Neuronal stem cell (in vitro differentiated cells): ENCODE measurements around the gene WDR20.

Source experiments
- DNase-seq: peaks from one replicate; pipeline ENCODE4 v3.0.0-alpha.2; 2013; ENCODE audit warnings: low spot score
- H2AFZ ChIP-seq: one replicate; pipeline ENCODE4 v1.6.1; 2013; ENCODE audit warnings: mild to moderate bottlenecking, low read length, inconsistent platforms
- H2AK5ac ChIP-seq: 2 replicates; pipeline ENCODE4 v1.6.1; 2013; ENCODE audit warnings: low read depth, mild to moderate bottlenecking, inconsistent platforms, low read length, moderate library complexity, mixed read lengths
- H2BK120ac ChIP-seq: 2 replicates; pipeline ENCODE4 v1.6.1; 2013; ENCODE audit warnings: low read depth, mild to moderate bottlenecking, inconsistent platforms, low read length, moderate library complexity, mixed read lengths
- H2BK12ac ChIP-seq: one replicate; pipeline ENCODE4 v1.6.1; 2013; ENCODE audit warnings: low read length, inconsistent platforms
- H2BK15ac ChIP-seq: 2 replicates; pipeline ENCODE4 v1.6.1; 2013; ENCODE audit warnings: mild to moderate bottlenecking, low read length, inconsistent platforms, mixed read lengths
- H2BK5ac ChIP-seq: one replicate; pipeline ENCODE4 v1.6.1; 2013; ENCODE audit warnings: inconsistent platforms, mild to moderate bottlenecking, low read length, moderate library complexity
- H3K14ac ChIP-seq: one replicate; pipeline ENCODE4 v1.6.1; 2013; ENCODE audit warnings: low read length, inconsistent platforms
- H3K18ac ChIP-seq: 2 replicates; pipeline ENCODE4 v1.6.1; 2013; ENCODE audit warnings: low read length, inconsistent platforms
- H3K23ac ChIP-seq: 2 replicates; pipeline ENCODE4 v1.6.1; 2013; ENCODE audit warnings: low read depth, mild to moderate bottlenecking, mixed read lengths, low read length, inconsistent platforms; ENCODE audit not compliant: poor library complexity
- H3K27ac ChIP-seq: replicated peaks from 3 replicates; pipeline ENCODE4 v1.5.1; 2013; ENCODE audit warnings: low read length, inconsistent platforms
- H3K27me3 ChIP-seq, 3 experiments: 2 replicates each; pipeline ENCODE4 v1.6.1; 2013; ENCODE audit warnings: low read length in 3 of 3, mild to moderate bottlenecking in 2 of 3, inconsistent platforms in 1 of 3, low read depth in 1 of 3, mixed read lengths in 1 of 3, moderate library complexity in 1 of 3; ENCODE audit not compliant: control insufficient read depth in 3 of 3, insufficient read depth in 3 of 3
- H3K36me3 ChIP-seq, 2 donors: replicated peaks in 1 of 2; 2 replicates each; pipeline ENCODE4 v1.6.1; 2013; ENCODE audit warnings: low read length in 2 of 2; ENCODE audit not compliant: control insufficient read depth in 2 of 2, insufficient read depth in 2 of 2
- H3K4ac ChIP-seq: 2 replicates; pipeline ENCODE4 v1.6.1; 2013; ENCODE audit warnings: inconsistent platforms, mild to moderate bottlenecking, low read length, moderate library complexity
- H3K4me1 ChIP-seq, 2 donors: 1 replicate in 1 of 2; 2 replicates in 1 of 2; pipeline ENCODE4 v1.6.1; 2013; ENCODE audit warnings: low read length in 2 of 2, low read depth in 1 of 2; ENCODE audit not compliant: control insufficient read depth in 2 of 2, insufficient read depth in 1 of 2
- H3K4me2 ChIP-seq: one replicate; pipeline ENCODE4 v1.6.1; 2013; ENCODE audit warnings: mild to moderate bottlenecking, low read length, inconsistent platforms; ENCODE audit not compliant: insufficient read depth, poor library complexity, severe bottlenecking
- H3K4me3 ChIP-seq, 2 donors: 2 replicates each; pipeline ENCODE4 v1.5.1; 2013; ENCODE audit warnings: low read length in 2 of 2, mild to moderate bottlenecking in 2 of 2, inconsistent platforms in 1 of 2, moderate library complexity in 1 of 2
- H3K79me1 ChIP-seq: one replicate; pipeline ENCODE4 v1.6.1; 2013; ENCODE audit warnings: low read depth, mild to moderate bottlenecking, inconsistent platforms, low read length, moderate library complexity
- H3K9ac ChIP-seq: one replicate; pipeline ENCODE4 v1.6.1; 2013; ENCODE audit warnings: mild to moderate bottlenecking, low read depth, low read length, inconsistent platforms; ENCODE audit not compliant: poor library complexity
- H3K9me3 ChIP-seq, 2 donors: replicated peaks in 1 of 2; 2 replicates each; pipeline versions ENCODE3 to v1.6.1; 2013; ENCODE audit warnings: low read length in 2 of 2, mild to moderate bottlenecking in 2 of 2, inconsistent platforms in 1 of 2, low read depth in 1 of 2, mixed read lengths in 1 of 2, moderate library complexity in 1 of 2; ENCODE audit not compliant: control insufficient read depth in 2 of 2, insufficient read depth in 1 of 2
- H4K8ac ChIP-seq: one replicate; pipeline ENCODE4 v1.6.1; 2013; ENCODE audit warnings: low read depth, mild to moderate bottlenecking, inconsistent platforms, low read length, moderate library complexity
- H4K91ac ChIP-seq: one replicate; pipeline ENCODE4 v1.6.1; 2013; ENCODE audit warnings: low read length, low read depth, mild to moderate bottlenecking, inconsistent platforms; ENCODE audit not compliant: poor library complexity
- WGBS, 2 donors: extraction: QIAGEN DNeasy Blood & Tissue Kit; methylation state at CpG; one replicate each; pipeline ENCODE4 v1.1.7; 2013; ENCODE audit warnings: missing lambda C conversion rate in 2 of 2, mixed read lengths in 1 of 2; ENCODE audit not compliant: insufficient read length in 2 of 2, insufficient replicate concordance in 1 of 2; ENCODE audit errors: extremely low coverage in 2 of 2; 5-methylcytosine and 5-hydroxymethylcytosine counted together

Gene WDR20

GRCh38 chr14:102235275-102235897, 95.7 kb downstream of the WDR20 start:
- Histone ChIP-seq H3K14ac (no peak overlapping the region), H3K18ac (no peak overlapping the region), H3K79me1 (no peaks in the 10 kb centered on the region), H3K4me2 (no peak overlapping the region), H4K8ac (no peak overlapping the region), H3K9ac (no peak overlapping the region), H3K27me3 (no peaks in the 10 kb centered on the region), H2BK15ac (no peak overlapping the region), H2BK120ac (no peak overlapping the region), H2BK5ac (no peak overlapping the region), H2AFZ (peak overlapping the region; percentile 58), H3K4ac (no peak overlapping the region), H3K9me3 (no peaks in the 10 kb centered on the region), H3K4me3 (no peak overlapping the region), H3K27ac (no peak overlapping the region), H2BK12ac (no peak overlapping the region), H2AK5ac (no peak overlapping the region), H3K23ac (no peak overlapping the region), H4K91ac (no peak overlapping the region), H3K4me1 (peaks cover 3% of the 10 kb centered on the region in 2 donors), H3K36me3 (peaks cover 0 to 4% of the 10 kb centered on the region in 2 donors)
- peak; percentile 65 for DNase-seq
- no CpG with 5 or more reads among the region's 19 CpGs for WGBS, 2 donors

- Histone ChIP-seq H3K9me3 (no peaks in the 10 kb centered on the region), H3K79me1 (no peaks in the 10 kb centered on the region), H3K4me2 (no peak overlapping the region), H4K8ac (no peak overlapping the region), H3K23ac (no peak overlapping the region), H3K36me3 (peaks cover 0 to 2% of the 10 kb centered on the region in 2 donors), H2AK5ac (peak overlapping the region; percentile 71), H3K14ac (no peak overlapping the region), H3K4me1 (peaks cover 3% of the 10 kb centered on the region in 2 donors), H2AFZ (no peak overlapping the region), H4K91ac (no peak overlapping the region), H2BK120ac (no peak overlapping the region), H3K18ac (no peak overlapping the region), H3K9ac (no peak overlapping the region), H2BK5ac (no peak overlapping the region), H3K27ac (no peak overlapping the region), H2BK12ac (no peak overlapping the region), H2BK15ac (peak overlapping the region; percentile 82), H3K4ac (no peak overlapping the region), H3K27me3 (no peaks in the 10 kb centered on the region), H3K4me3 (no peak overlapping the region)
- no CpG with 5 or more reads among the region's 12 CpGs for WGBS, 2 donors
- DNase-seq = no peak
Observed at GRCh38 chr14:102236026-102236425, 96.3 kb downstream of the WDR20 start.

DNA sequence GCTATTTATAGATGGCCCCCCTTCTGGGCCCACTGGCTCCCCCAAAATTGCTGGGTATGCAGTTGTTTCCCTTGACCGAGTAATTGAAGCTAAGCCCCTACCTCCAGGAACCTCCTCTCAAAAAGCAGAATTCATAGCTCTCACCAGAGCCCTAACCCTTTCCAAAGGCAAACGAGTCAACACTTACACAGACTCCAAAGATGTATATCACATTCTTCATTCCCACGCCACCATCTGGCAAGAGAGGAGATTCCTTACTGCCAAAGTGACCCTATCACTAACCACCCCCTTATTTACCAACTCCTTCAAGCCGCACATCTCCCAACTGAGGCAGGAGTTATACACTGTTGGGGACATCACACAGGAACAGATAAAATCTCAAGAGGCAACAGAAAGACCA, 98.4 kb downstream of the WDR20 start:
- Histone ChIP-seq H3K79me1 (no peaks in the 10 kb centered on the region), H4K91ac (no peak overlapping the region), H3K27ac (no peak overlapping the region), H3K14ac (no peak overlapping the region), H3K27me3 (no peaks in the 10 kb centered on the region), H2BK12ac (no peak overlapping the region), H3K4me2 (no peak overlapping the region), H3K9ac (no peak overlapping the region), H3K23ac (no peak overlapping the region), H2BK120ac (no peak overlapping the region), H2AFZ (no peak overlapping the region), H3K18ac (no peak overlapping the region), H3K4me1 (peaks cover 0 to 3% of the 10 kb centered on the region in 2 donors), H2BK5ac (no peak overlapping the region), H4K8ac (no peak overlapping the region), H3K4ac (no peak overlapping the region), H3K36me3 (no peaks in the 10 kb centered on the region), H3K4me3 (no peak overlapping the region), H2AK5ac (no peak overlapping the region), H3K9me3 (no peaks in the 10 kb centered on the region), H2BK15ac (no peak overlapping the region)
- no CpG with 5 or more reads among the region's 4 CpGs for WGBS, 2 donors
- no peak for DNase-seq

DNA sequence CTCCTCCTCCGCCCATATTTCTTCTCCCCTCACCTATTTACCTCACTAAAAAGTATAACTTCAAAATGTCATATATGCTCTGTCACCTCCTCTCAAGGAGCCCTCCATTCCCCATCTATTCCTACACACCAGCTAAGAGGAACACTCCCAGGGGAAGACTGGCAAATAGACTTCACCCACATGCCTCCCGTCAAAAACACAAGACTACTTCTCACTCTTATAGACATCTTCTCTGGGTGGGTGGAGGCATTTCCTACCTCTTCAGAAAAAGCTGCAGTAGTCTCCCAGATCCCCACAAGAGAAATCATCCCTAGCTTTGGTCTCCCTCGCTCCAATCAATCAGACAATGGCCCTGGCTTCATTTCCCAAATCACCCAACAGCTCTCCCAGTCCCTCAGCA, 99.1 kb downstream of the WDR20 start:
- no peak overlapping the region for H3K27ac ChIP-seq
- no peaks in the 10 kb centered on the region for H3K27me3 ChIP-seq
- no peak overlapping the region for H2BK5ac ChIP-seq
- no peak overlapping the region for H2BK12ac ChIP-seq
- no peaks in the 10 kb centered on the region for H3K9me3 ChIP-seq
- H3K4me2 ChIP-seq = no peak overlapping the region
- no peaks in the 10 kb centered on the region for H3K79me1 ChIP-seq
- no peak overlapping the region for H4K8ac ChIP-seq
- H2BK15ac ChIP-seq = no peak overlapping the region
- no peaks in the 10 kb centered on the region for H3K36me3 ChIP-seq
- no peak overlapping the region for H2AFZ ChIP-seq
- H3K14ac ChIP-seq = no peak overlapping the region
- no peak overlapping the region for H3K9ac ChIP-seq
- peaks cover 0 to 3% of the 10 kb centered on the region in 2 donors for H3K4me1 ChIP-seq
- H3K4ac ChIP-seq = no peak overlapping the region
- no peak overlapping the region for H3K4me3 ChIP-seq
- H4K91ac ChIP-seq = no peak overlapping the region
- H3K18ac ChIP-seq = no peak overlapping the region
- no peak for DNase-seq
- H2BK120ac ChIP-seq = no peak overlapping the region
- no peak overlapping the region for H2AK5ac ChIP-seq
- WGBS, 2 donors = no CpG with 5 or more reads among the region's 3 CpGs
- H3K23ac ChIP-seq = no peak overlapping the region
